Superior temporal gyrus (tissue), 1 donor: ENCODE results near the gene PRR11.
"Not testable (repeated sequence)": the region's sequence is repeated elsewhere in the genome, so short reads cannot be mapped to it uniquely, and the experiment has no call there.

Source experiments
- DNase-seq: peaks from one replicate; pipeline ENCODE4 v3.0.0-alpha.2; 2016; ENCODE audit errors: extremely low spot score

Gene PRR11

DNA sequence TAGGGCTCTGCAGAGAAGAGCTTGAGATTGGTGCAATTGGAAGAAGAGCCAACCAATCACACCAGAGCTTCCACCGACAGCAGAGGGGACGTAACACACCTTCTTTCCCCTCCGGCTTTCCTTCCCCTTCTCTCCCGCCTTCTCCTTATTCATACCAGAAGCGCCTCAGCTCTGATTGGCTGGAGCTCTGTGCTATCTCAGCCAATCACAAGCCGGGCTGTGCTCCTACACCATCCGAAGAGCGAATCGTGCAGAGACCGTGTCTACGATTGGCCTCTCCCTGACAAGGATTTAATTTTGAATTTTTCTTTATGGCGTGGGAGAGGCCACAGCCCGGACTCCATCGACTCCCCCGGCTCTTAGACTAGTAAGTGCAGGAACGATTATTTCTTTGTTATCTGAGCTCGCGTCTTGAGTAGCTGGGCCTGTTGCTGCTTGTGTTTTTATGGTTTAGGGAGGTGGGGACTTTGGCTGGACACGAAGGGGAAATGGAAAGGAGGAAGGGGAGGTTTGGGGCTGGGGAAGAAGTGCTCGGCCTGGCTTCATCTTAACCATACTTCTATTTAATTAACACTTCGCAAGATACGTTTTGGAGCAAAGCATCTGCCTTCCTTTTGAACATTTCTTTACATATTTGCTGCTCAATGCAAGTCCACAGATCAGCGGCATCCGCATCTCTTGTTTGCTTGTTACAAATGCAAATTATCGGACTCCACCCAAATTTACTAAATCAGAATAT, at the start of gene PRR11:
Gene PRR11 (plus strand): TSS at position 308 of the 739 bp plus-strand sequence. CDS start 14,007 bp downstream, outside the sequence.
- DNase-seq = peak; percentile 100

DNA sequence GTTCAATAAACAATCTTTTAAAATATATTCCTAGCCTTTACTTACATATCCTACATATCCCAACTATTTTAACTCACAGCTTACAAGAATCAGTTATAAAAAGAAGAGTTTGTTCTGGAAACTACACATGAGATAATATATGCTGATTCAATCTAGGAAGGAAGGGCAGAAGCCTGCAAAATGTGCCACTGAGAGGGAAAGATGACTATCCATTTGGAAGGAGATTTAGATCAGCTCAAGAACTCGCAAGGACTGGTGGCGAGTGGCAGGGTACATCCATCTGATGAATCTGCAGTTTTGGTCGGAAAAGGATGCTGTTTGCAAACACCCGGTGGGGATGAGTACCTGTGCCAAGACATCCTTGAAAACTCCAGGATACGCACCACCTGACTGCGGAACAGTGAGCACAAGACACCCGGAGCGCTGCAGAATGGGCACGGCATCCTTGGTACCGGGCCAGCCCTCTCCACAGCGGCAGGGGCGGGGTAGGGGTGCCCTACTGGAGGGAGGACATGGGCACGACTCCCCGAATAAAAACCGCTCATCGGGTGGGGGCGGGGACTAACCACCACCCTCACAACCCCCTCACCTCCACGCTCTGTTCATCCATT, 49.6 kb upstream of the PRR11 start:
- peak; percentile 68 for DNase-seq

DNA sequence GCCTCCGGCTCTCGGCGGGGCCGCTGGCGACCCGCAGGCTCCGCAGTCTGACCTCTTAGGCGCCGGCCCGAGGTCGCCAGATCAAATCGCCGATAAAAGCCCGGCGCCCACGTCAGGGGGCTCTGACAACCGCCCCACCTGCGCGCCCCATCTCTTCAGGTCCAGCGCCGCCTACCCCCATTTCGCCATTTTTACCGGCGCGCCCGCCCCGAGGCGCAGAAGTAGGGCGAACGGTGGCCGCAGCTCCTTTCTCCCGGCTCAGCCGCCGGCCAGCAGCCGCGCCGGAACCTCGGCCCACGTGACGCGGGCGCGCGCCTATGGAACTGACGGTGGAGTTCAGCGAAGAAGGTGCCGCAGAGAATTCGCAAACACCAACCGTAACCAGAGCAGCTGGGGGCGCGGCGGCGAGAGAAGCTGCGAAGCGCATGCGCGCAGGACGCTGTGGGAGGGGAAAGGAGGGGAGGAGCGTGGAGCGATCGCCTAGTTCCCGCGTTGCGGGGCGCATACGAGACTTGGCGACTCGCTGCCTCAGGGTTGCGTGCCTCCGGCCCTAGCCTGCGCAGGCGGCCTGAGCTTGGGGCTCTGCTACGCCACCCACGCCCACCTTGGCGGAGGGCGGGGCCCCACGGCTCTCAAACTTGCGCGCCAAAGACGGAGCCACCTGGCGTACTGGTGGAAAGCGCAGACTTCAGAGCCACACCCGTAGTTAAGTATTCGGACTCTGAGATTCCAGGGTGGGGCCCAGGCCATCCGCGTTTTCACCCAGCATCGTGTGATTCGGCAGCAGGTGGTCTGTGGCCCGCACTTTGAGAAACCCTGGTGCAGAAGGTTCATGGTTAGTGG, 48.9 kb upstream of the PRR11 start, which contains the start of gene TRIM37:
Gene TRIM37 (minus strand): TSS at position 418 of the 843 bp plus-strand sequence. CDS start 419 bp downstream, outside the sequence.
- DNase-seq = peak; percentile 96

DNA sequence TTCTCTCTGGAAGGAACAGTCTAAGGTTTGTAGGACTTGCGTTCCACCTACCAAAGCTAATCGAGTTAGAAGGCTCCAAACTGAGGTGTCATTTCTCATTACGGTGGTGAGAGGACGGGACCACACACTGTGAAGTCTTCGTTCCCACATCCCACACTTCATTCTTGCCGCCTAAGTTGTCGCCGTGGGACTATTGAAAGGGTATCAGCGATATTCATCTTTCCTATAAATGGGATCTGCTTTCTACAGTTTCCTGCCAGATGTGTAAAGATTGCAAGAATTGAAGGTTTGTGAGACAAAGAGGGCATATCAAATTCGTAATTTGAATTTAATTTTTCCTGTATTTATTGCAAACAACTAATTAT, 48.3 kb upstream of the PRR11 start:
- no peak for DNase-seq

DNA sequence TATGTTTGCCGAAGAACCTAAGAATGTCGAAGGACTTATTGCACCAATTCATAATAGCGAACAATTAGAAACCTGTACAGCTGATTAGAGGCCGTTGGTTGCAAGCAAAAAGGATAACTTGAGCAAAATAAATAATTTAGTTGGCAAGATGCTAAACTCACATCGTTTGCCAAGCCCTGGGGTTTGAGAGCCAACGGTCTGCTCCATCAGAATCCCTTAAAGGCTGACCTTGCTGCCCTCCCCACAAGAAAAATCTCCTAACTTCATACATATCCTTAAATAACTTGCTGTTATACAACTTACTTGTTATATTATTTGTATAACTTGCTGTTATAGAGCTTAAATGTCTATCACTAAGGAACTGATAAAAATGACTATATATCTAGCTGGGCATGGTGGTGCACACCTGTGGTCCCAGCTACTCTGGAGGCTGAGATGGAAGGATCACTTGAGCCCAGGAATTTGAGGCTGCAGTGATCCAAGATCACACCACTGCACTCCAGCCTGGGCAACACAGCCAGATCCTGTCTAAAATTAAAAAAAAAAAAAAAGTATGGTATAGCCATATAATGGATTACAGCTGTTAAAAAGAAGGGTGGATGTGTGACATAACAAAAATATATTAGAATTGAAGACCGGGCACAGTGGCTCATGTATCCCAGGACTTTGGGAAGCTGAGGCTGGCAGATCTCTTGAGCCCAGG, 47.0 kb upstream of the PRR11 start:
- DNase-seq = no peak

DNA sequence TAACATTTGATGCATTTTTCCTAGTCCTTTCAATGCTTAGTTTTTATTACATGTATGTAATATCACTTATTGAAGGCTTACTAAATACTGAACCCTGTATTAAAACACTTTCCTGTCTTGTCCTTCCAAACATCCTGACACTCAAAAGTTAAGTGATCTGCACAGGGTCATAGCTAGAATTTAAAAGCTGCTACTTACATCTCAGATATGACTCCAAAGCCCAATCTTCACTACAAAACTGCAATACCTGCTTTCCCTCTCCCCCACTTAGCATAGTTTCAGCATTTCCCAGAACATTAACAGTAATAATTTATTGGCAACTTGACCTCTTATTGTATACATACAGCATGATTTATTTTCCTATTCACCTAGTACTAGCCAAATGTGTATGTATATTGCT, 44.6 kb upstream of the PRR11 start:
- DNase-seq = no peak

DNA sequence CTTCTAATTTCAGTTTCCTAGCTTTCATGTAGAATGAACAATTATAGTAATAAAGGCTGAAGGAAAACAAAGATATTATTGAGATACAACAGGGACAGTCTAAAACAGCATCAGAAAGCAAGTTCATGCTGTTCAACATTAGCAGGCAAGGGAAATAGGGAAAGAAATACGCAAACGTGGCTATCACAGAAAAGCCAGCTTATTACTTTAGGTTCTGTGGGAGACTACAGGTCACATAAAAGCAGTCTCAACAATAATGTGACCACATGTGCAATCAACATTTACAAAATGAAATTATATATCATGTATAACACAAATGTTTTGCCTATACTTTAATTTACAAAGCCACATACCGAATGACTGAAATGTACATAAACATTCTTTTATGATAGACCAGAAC, 44.0 kb upstream of the PRR11 start:
- peak; percentile 32 for DNase-seq

DNA sequence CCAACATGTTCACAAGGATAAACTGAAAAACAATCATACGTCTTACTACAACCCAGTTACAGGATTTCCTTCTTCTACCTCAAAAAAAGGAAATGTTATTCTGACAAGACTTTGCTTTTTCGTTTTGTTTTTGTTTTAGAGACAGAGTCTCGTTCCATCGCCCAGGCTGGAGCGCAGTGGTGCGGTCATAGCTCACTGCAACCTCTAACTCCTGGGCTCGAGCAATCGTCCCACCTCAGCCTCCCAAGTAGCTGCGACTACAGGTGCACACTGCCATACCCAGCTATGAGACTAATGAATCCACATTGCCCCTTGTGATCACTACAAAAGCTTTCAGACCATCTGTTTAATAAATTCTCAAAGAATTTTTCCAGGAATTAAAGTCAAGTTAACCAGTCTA, 40.1 kb upstream of the PRR11 start:
- no peak for DNase-seq

DNA sequence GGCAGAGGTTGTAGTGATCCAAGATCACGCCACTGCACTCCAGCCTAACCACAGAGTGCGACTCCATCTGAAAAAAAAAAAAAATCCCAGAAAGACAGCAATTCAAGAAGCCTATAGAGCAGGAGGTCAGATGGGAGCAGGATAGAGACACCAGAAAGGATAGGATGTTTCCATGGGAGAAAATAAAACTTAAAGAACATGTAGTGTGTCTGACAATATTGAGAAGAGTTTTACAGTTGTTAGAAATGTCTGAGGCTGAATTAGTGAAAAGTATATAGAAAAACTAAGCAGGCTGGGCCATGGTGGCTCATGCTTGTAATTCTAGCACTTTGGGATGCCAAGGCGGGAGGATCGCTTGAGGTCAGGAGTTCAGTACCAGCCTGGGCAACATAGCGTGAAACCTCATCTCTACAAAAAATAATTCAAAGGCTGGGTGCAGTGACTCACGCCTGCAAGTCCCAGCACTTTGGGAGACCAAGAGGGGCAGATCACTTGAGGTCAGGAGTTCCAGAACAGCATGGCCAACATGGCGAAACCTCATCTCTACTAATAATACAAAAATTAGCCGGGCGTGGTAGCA, 33.6 kb upstream of the PRR11 start:
- no peak for DNase-seq

DNA sequence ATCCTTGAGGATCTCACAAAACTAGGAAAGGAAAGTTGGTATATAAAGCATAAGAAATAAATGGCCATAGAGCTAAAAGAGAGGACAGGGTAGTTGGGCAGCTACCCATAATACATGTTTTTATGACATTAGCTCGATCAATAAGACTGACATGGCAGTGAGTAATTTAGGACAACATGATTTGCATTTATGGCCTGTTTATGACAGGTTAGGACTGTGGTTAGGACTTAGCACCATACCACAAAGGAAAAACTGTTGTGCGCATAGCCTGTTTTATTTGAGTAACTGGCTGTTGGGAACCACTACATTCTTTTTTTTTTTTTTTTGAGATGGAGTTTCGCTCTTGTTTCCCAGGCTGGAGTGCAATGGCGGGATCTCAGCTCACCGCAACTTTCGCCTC, 30.9 kb upstream of the PRR11 start:
- no peak for DNase-seq

DNA sequence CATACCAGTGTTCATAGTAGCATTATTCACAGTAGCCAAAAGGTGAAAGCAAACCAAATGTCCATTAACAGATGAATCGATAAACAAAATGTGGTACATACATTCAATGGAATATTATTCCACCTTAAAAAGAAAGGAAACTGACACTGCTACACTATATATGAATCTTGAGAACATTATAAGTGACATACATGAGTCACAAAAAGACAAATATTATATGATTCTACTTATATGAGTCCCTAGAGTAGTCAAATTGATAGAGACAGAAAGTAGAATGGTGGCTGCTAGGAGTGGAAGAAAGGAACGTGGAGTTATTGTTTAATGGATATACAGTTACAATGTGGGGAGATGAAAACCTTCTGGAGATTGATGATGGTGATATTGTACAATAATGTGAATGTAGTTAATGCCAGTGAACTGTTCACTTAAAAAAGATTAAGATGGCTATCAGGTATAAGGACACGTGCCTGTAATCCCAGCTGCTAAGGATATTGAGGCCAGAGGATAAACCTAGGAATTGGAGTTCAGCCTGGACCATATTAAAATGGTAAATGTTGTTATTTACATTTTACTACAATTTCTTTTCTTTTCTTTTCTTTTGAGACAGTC, 28.6 kb upstream of the PRR11 start:
- DNase-seq = no peak

DNA sequence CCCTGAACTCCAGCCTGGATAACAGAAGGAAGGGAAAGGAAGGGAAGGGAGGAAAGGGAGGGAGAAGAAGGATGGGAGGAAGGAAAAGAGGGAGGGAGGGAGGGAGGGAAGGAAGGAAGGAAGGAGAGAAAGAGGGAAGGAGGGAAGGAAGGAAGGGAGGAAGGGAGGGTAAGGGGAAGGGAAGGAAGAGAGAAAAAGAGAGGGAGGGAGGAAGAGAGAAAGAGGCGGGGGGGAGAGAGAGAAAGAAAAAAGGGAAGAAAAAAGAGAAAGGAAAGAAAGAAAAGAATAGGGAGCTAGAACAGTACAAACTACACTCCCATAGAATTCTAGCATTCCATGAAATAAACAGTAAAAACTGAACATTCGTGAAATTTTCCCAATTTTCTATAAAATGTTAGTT, 25.7 kb upstream of the PRR11 start:
- no peak for DNase-seq

DNA sequence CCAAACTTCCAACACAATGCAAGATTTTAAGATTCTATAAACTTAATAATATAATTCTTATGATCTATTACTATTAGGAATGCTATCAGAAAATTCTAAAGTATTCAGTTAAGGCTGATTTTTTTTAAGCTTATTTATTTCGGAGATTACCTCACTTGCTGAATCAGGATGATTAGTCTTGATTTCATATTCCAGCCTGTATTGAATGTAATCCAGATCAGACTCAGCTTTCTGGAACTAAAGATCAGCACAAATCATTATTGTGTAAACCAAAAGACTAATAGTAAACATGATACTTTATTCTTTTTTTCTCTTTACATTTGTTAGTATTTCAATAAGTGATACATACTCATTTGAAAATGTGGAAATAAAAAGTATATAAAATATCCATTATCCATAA, 24.4 kb upstream of the PRR11 start:
- DNase-seq = no peak

DNA sequence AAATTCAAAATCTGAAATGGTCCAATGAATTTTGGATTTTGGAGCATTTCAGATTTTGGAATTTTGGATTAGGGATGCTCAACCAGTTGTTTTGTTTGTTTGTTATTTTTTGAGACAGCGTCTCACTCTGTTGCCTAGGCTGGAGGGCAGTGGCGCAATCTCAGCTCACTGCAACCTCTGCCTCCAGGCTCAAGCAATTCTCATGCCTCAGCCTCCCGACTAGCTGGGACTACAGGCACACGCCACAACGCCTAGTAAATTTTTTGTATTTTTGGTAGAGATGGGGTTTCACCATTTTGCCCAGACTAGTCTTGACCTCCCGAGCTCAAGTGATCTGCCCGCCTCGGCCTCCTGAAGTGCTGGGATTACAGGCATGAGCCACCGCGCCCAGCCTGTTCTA, 17.2 kb upstream of the PRR11 start:
- not testable (repeated sequence) for DNase-seq

DNA sequence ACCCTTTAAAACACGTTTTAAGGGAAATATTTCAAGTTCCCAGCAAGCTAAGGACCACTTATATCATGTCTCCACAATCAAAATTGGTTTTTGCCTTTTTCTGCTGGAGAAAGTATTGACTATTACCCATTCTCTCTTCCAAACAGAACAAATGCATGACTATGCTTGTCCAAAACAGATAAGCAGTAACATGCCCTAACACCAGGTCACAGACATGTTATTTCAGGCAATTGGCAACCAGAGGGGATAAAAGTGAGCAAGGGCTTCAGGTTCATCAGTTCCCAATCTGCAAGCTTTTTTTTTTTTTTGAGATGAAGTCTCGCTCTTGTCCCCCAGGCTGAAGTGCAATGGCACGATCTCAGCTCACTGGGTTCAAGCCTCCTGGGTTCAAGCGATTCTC, 15.6 kb upstream of the PRR11 start:
- no peak for DNase-seq

DNA sequence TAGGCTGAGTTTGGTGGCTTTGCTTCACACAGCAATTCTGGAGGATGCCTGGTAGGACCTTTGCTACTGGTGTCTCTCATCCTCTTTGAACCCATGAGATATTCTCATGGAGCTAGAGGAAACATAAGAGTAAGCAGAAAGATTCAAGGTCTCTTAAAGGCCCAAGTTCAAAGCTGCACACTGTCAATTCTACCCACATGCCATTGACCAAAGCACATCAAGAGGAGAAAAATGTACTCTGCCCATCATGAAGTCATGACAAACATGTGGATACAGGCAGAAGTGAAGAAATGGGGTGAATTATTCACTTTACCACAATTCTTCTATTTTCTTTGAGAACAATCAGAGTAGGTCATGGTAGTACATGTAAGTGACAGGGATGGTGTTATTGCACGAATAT, 13.7 kb upstream of the PRR11 start:
- no peak for DNase-seq

DNA sequence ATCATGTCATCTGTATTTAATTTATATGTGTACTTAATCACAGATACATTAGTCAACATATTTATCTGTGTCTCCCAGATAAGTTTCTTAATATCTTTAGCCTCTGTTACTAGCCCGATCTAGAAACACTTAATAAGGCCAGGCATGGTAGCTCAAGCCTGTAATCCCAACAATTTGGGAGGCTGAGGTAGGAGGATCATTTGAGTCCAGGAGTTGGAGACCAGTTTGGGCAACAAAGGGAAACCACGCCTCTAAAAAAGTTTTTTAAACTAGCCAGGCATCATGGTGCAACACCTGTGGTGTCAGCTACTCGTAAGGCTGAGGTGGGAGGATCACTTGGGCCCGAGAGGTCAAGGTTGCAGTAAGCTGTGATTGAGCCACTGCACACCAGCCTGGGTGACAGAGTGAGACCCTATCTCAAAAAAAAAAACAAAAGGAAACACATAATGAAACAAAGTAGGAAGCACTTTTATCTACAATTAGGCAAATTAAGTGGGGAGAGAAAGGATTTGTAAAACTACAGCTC, 9.9 kb upstream of the PRR11 start:
- DNase-seq = no peak

DNA sequence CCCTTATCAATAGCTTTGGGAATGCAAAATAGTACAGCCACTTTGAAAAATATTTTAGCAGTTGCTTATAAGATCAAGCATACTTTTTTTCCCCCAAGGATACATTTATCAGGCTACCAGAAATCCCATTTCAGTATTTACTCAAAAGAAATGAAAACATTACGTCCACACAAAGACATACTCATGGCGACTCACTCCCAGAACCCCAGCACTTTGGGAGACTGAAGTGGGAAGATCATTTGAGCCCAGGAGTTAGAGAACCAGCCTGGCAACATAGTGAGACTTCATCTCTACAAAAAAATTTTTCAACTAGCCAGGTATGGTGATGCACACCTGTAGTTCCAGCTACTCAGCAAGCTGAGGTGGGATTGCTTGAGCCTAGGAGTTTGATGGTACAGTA, 6.5 kb upstream of the PRR11 start:
- DNase-seq = no peak

DNA sequence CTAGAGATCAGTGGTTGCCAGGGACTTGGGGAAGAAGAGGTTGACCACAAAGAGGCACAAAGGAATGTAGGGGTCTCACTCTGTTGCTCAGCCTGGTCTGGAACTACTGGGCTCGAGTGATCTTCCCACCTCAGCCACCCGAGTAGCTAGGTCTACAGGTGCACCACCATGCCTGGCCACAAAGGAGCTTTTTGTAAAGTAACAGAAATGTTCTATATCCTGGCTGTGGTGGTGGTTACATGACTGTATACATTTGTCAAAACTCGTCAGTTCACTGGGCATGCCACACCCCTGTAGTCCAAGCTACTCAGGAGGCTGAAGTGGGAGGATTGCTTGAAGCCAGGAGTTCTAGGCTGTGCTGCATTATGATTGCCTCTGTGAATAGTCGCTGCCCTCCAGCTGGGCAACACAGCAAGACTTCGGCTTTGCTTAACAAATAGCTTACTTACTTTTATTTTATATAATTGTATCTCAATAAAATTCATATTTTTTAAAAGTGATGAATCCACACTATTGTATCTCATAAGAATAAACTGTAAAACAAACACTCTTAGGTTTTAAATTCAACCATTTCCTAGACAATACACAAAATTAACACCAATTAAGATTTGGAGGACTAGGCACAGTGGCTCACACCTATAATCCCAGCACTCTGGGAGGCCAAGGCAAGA, 5.6 kb upstream of the PRR11 start:
- DNase-seq = no peak

DNA sequence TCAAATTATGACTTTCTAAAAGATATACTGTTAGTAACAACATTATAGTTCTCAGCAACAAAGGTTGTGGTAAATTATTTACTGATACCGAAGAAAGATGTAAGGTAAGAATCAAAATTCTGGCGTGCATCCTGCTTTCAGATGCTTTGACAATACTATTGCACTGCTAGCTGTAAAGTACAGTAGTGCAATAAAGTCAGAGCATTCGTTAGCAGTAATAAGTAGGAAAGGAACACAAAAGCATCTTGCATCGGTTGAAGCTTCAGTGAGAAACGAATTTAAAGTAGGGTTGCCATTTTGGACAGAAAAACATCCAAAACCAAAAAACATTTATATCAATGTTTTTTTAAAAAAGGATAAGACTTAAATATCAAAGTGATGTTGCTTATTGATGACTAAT, 4.5 kb upstream of the PRR11 start:
- DNase-seq = no peak
